HG03432 (cell line): Measurements from ENCODE around the gene MMEL1.
A peak's percentile ranks its signal among the peaks of the same experiment; 100 is the strongest.

Experiments
- ATAC-seq: cut with Tn5 transposase; IDR thresholded peaks from one replicate; pipeline ENCODE4 v1.9.1; 2021; ENCODE audit warnings: mild to moderate bottlenecking, moderate library complexity; ENCODE audit not compliant: unreplicated experiment

The MMEL1 gene

DNA sequence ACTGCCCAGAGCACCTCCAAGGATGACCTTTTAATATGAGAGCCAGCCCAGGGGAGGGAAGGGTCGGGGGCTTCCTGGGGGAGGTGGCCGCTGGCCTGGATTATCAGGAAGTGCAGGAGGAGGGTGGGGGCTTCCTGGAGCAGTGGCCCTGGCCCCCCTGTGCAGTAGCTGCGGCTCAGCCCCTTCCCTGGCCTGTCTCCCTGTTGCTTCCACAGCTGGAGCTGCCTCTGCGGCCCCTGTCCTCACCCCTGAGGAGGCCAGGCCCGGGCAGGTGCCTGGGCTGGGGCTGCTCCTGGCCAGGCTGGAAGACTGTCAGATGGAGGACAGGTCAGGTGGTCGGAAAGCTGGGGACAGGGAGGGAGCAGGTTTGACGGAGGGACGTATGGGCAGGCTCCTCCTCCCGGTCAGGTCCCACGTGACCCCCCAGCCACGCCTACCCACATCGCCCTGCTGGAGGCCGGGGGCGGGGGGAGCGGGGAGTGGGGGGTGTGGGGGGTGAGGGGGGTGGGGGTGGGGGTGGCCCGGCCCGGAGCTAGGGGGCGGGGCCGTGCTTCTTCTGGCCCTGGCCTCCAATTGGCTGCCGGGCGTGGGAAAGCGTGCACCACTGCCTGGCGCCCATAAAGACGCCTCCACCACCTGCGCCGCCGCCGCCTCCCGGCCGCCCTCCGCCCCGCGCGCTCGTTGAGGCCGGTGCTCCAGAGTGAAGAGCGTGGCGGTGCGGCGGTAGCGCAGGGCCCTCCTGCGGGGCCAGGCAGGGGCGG, 86.9 kb downstream of the MMEL1 start:
- peak; percentile 36 for ATAC-seq

DNA sequence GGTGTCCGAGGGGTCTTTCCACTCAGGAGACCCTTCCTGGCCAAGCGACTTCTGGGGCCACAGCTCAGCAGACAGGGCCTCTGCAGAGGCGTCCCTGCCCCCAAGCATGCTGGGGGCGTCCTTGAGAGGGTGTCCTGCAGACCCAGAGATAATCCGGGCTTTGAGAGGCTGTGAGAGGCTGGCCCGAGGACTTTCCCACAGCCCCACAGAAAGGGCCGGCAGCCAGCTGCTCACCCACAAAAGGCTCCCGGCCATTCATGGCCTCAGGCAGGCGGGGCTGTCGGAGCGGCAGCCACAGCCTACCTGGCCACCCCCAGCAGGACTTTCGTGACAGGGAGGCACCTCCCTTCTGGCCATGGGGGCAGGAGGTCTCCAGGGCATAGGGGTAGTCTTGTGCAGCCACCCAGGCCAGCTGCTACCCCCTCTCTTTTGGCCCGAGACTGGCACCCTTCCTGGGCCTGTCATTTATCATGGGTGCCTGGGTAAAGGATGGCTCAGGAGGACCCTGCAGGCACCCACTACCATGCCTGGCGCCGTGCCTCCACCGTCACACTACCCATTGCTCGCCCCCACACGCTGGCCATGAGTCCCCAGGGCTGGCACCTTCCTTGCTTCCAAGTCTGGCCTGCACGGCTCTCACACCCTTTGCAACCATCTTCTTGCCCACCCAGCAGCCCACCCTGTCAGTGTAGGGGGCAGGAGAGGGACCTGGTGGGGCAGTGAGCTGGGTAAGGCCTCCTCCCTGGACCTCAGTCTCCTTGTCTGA, 87.8 kb downstream of the MMEL1 start:
- ATAC-seq = no peak

DNA sequence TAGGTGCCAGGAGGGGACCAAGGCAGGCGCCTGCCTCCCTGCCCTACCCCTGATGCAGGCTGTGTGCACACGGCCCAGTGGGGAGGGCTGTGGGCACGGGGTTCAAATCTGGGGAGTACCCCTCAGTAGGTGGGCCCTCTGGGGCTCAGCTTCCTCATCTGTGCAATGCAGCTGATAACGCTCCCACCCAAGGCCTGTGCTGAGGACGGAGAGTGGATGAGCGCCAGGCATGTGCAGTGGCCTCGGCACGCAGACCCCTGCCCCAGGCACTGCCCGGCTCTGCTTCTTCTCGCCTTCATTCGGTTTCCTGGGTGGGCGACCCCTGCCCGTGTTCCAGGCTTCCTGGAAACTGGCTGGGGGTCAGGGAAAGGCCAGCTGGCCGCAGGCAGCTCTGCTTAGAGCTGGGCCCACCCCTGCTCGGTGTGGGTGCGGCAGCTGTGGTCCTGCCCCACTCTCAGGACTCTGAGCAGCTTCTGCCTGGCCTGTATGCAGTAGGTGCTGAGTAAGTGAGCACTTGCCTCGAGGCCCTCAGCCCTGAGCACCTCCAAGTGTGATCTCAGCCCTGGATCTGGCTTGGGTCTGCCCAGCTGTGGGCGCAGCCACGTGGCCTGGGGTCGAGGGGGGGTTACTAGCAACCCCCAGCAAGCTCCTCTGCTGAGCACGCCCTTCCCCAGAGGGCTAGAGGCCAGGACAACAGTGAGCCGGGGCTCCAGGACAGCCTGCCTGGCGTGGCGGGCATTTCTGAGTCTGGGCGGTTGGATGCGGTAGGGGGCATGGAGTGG, 88.5 kb downstream of the MMEL1 start:
- ATAC-seq = no peak

DNA sequence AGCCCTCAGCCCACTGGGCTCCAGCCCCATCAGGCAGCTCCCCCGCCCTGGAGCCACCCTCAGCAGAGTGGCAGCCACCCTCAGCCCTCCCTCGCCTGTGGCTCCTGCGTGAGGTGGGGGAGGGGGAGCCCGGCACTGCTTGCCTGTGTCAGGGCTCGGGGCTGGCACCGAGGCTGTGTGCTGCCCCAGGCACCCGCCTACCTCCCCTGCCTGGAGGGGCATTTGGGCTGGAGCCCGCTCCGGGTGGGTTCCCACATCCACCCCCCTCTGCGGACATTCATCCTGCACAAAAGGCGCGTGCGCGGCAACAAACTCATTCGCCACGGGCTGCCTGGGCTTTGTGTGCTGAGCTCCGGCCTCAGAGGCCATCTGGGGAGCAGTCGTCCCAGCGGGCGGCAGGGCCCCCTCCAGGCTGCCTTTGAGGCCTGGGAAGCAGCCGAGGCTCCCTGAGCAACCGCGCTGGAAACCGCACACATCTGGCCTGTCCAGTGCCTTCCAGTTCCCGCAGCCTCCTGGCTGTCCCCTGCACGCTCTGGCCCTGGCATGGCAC, 89.2 kb downstream of the MMEL1 start:
- no peak for ATAC-seq

DNA sequence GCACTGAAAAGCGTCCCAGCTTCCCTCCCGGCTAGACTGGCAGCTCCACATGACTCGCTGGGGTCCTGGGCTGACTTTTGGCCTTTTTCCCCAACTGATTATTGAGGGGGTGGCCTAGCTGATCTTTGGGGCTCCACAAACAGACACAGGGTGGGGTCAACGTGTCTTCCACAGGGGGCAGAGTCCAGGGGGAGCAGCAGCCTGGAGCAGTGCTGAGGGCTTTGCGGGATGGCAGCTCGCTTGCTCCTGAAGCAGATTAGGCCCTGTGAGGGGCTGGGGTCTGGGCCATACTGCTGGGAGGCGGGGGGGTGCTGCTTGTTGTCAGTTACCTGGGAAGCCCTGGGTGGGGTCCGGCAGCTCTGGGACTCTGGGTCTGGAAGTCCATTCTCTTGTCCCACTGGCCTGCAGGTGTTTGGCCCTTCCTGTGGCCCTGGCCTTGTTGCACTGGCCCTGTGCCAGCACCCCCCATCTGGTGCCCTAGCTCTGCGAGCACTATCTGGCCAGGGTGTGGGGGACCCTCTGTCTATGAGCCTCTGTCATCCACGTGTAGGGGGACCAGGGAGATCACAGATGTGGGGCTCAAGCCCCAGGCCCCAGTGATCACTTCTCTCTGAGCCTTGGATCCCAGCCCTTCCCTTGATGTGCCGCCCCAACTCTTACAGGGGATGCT, 90.4 kb downstream of the MMEL1 start:
- ATAC-seq = no peak

DNA sequence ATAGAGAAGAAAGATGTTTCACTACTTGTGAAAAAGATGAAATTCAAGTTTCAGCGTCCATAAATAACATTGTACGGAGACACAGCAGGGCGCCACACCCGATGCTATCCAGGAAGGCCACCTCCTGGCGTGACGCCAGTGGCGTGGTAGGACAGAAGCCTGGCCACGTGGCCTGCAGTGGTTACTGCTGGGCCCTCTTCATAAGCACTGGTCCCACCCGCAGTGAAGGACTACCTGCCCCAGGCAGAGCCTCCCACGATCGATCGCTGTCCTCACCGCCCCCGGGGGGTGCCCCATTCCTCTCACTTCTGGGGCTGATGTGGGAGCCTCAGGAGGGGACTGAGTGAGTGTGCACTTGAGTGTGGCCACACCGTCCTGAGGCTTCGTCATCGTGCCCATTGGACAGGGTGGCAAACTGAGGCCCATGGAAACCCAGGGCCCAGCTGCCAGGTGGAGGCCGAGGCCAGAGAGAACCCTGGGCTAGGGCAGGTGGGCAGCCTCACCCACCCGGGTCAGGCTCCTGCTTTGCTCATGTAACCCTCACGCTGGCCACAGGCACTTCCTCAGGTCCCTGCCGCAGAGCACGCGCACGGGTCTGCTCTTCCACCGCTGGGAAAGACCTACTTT, 91.1 kb downstream of the MMEL1 start:
- no peak for ATAC-seq

DNA sequence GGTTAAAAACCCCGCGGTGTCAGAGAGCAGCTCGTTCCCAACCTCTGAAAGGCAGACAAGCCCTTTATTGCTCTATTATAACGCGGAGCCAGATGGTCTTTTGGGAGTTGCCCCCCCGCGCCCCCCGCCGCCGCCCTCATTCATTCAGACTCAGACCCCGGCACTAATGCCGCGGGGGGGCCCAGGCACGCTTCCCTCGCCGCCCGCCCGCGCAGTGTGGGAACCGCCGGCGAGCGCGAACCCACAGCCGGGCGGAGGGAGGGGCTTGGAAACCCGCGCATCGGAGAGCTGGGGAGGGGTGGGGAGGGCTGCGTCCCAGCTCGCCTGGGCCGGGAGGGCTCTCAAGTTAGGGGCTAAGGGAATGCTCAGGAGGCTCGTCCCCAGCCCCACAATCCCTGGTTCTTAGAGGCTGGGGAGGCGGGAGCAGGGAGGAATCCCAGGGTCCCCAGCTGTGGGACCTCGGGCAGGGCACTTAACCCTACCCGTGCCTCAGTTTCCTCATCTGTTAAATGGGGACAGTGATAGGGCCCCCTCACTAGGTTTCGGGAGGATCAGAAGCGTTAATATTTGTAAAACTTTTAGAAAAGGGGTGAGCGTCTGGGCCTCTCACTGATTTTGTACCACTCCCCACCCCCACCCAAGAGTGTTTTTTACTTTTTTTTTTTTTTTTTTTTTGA, 91.9 kb downstream of the MMEL1 start:
- no peak for ATAC-seq
